GM18873 (cell line): Measurements from ENCODE around the gene RNF167.

Source experiments
- ATAC-seq: cut with Tn5 transposase; IDR thresholded peaks from one replicate; pipeline ENCODE4 v1.9.1; 2021; ENCODE audit warnings: mild to moderate bottlenecking, moderate library complexity, moderate number of reproducible peaks; ENCODE audit not compliant: unreplicated experiment, low FRiP score

The RNF167 gene

DNA sequence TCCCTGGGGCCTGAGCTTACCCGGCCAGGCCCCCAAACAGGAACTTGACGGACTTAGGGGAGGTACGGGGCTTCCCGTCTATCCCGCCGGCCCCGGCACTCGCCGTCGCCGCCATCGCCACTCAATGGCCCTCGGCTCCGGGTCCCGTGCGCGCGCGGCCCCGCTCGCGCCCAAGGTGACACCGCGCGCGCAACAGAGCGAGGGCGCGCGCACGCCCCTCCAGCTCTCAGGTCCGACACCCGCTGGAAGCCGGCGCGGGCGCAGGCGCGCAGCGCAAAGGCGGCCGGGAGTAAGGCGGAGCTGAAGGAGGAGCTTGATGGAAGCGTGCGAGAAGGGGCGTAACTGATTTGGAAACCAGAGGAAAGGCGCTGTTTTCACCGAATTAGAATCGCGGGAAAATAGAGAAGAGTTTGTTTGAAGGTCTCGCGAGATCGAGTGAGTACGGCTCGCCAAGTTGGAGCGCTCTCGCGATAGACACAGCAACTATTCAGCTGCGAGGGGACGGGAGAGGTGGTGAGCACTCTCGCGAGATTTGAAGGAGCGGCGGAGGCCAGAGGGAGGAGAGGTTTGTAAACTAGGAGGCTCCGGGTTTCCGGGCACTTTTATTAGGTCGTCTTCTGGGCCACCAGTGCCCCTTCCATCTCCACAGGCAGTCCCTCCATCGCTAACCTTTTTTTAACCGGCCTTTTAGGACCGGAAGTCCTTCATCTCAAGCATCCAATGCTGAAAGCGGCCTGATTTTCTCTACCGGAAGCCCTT is at the start of gene RNF167, which contains the start of gene SLC25A11:
TSS of gene RNF167 (plus strand) at position 473 of the 759 bp plus-strand sequence. CDS start 642 bp downstream, outside the sequence.
TSS of gene SLC25A11 (minus strand) at position 251 of the 759 bp plus-strand sequence. CDS start at position 115, 136 bp downstream.
- peak; percentile 79 for ATAC-seq

GRCh38 chr17:4891411-4892410 is 48.4 kb upstream of the RNF167 start:
- no peak for ATAC-seq

DNA sequence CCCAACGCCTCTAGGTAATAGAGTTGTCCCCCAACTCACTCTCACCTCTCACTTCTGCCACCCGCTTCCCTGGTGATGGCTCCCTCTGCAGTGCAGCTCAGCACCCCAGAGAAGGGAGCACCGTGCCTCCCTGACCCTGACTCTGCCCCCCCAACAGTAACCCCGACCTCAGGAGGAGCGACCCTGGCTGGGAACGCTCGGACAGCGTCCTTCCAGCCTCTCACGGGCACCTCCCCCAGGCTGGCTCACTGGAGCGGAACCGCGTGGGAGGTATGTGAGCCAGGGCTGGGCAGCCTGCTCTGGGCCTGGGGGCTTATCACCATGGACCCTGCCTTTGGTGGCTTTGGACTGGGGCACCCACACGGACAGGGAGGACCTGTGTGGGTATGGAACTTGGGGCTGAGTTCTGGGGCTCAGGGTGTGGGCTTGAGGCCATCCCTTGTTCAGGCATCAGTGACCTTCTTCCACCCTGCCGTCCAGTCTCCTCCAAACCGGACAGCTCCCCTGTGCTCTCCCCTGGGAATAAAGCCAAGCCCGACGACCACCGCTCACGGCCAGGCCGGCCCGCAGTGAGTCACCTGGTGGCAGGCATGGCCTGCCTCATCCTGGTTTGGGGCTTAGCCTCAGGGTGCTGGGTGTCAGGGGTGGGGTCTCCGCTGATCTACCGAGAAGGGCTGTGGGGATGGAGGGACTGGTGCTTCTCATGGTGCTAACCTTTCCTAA is 47.4 kb upstream of the RNF167 start:
- no peak for ATAC-seq

GRCh38 chr17:4893272-4893671 is 46.8 kb upstream of the RNF167 start:
- no peak for ATAC-seq

- no peak for ATAC-seq
Measured at GRCh38 chr17:4893721-4894560, 46.1 kb upstream of the RNF167 start.

- no peak for ATAC-seq
Measured at GRCh38 chr17:4895121-4895520, 44.9 kb upstream of the RNF167 start.

DNA sequence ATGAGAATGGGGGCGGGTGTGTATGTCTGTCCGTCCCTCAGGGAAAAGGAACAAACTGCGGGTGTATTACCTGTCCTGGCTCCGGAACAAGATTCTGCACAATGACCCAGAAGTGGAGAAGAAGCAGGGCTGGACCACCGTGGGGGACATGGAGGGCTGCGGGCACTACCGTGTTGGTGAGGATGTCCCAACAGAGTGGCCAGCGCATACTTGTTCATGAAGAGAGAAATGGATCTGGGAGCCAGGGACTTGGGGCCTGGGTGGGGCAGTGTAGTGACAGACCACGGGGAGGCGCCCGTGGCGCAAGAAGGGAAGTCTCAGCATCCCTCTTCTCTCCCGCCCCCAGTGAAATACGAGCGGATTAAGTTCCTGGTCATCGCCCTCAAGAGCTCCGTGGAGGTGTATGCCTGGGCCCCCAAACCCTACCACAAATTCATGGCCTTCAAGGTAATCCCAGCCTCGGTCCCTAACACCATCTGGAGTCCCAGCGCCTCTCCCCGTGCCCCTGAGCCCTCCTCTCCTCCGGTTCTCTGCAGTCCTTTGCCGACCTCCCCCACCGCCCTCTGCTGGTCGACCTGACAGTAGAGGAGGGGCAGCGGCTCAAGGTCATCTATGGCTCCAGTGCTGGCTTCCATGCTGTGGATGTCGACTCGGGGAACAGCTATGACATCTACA is 44.3 kb upstream of the RNF167 start:
- ATAC-seq = no peak

GRCh38 chr17:4896332-4897197 is 43.5 kb upstream of the RNF167 start:
- no peak for ATAC-seq

DNA sequence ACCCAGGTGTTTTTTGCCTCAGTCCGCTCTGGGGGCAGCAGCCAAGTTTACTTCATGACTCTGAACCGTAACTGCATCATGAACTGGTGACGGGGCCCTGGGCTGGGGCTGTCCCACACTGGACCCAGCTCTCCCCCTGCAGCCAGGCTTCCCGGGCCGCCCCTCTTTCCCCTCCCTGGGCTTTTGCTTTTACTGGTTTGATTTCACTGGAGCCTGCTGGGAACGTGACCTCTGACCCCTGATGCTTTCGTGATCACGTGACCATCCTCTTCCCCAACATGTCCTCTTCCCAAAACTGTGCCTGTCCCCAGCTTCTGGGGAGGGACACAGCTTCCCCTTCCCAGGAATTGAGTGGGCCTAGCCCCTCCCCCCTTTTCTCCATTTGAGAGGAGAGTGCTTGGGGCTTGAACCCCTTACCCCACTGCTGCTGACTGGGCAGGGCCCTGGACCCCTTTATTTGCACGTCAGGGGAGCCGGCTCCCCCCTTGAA is 42.8 kb upstream of the RNF167 start:
- no peak for ATAC-seq

- ATAC-seq = no peak
Measured at GRCh38 chr17:4897785-4898184, 42.3 kb upstream of the RNF167 start.

GRCh38 chr17:4898351-4898750 is 41.7 kb upstream of the RNF167 start:
- no peak for ATAC-seq

DNA sequence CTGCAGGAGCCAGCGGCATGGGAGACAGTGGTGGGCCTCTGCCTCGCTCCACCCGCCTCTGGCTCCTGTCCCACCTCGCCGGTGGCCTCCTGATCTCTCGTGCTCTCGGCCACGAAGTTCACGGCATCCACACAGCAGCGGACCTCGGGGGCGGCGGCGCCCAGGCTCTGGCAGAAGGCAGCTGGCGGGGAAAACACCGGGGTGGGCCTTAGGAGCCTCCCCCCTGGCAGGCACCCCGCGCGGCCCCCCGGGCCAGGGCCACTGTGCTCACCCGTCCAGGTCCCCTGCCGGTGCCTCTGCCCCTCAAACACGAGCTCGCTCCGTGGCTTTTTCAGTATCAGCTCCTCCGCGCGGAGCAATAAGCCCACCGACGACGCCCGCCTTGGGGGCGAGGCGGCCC is 41.1 kb upstream of the RNF167 start:
- ATAC-seq = no peak

- ATAC-seq = no peak
Measured at GRCh38 chr17:4899341-4900230, 40.5 kb upstream of the RNF167 start, which contains the start of gene C17orf107. C17orf107 (plus strand) TSS chr17:4899536; CDS start chr17:4899763, 227 bp downstream.

DNA sequence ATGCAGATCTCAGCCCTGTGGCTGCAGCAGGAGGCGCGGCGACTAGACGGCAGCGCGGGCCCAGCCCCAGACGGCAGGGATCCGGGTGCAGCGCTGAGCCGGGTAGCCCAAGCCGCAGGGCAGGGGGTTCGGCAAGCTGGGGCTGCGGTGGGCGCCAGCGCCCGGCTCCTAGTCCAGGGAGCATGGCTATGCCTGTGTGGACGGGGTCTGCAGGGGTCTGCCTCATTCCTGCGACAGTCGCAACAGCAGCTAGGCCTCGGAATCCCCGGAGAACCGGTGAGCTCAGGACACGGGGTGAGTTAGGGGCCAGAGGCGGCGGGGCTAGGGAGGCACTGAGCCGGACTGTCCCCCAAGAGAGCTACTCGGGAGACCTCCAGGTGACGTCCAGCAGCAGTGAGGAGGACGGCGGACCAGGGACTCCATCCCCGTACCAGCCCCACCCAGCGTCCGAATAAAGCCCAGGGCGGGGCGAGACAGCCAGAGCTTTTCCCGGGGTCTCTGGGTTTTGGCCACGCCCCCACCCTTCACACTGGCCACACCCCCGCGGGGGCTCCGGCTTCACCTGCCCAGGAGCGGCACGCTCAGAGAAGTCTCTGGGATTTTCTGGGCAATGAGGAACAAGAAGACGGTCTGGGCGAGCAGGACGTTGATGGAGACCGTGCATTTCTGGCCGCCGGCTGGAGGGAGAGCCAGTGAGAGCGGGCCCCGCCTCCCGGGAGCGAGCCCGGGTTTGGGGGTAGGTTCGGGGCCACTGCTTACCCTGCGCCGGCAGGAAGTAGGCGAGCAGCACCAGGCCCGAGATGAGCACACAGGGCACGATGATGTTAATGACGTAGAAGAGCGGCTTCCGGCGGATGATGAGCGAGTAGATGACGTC is 39.6 kb upstream of the RNF167 start:
- ATAC-seq = no peak

DNA sequence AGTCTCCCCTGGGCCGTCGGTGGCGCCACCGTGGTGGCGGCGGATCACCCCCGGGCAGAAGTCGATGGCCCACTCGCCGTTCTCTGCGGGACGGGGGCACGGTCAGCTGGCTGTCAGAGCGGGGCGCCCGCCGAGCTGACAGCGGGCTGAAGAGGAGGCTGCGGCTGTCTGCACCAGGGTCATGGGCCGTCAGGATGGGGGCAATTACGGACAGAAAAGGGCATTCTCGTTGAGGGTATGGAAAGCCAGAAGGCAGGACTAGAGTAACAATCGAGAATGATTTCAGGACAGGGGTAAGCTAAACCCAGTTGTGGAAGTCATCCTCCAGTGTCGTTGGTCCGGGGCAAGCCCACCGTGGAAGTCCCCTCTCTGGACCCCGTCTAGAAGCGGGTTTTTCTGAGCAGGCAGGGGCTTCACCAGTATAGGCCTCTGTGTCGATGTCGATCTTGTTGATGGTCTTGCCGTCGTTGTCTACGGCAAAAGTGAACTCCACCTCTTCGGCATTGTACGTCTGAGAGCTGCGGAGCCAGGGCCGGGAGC is 38.9 kb upstream of the RNF167 start:
- ATAC-seq = no peak
